H1 (cell line): Measurements from ENCODE around the gene NEK11. TPM values are rescaled to one million over a fixed set of nuclear protein-coding genes. Genes with fewer than 3 reads are reported as not detected.

Experiments
- CTCF ChIA-PET: fragments of 300-600 bp; sonication (Branson Sonifier 250); formaldehyde crosslinking; loops from one replicate; lab custom pipeline; 2021; ENCODE audit not compliant: partially characterized antibody; lab: Charles Lee
- POLR2A ChIA-PET: fragments of 300-600 bp; sonication (Branson Sonifier 250); formaldehyde crosslinking; loops from one replicate; lab custom pipeline; 2021; ENCODE audit warnings: inconsistent platforms; ENCODE audit not compliant: partially characterized antibody; lab: Charles Lee
- DNase-seq, 2 experiments: peaks; one replicate each; pipeline versions ENCODE4 v3.0.0 to v3.0.0-alpha.2; 2010 to 2022; ENCODE audit warnings: low spot score in 2 of 2, low read depth in 1 of 2, mixed read lengths in 1 of 2
- FAIRE-seq: peaks from 2 replicates; lab custom pipeline; 2011; peaks lifted over from hg19 to GRCh38; lab: Jason Lieb, UNC
- H2AFZ ChIP-seq: 2 replicates; pipeline ENCODE4 v1.8.1; 2012; ENCODE audit warnings: low read length, inconsistent platforms
- H2AK5ac ChIP-seq: 2 replicates; pipeline ENCODE4 v1.6.1; 2013; ENCODE audit warnings: low read depth, low read length
- H2BK120ac ChIP-seq: replicated peaks from 2 replicates; pipeline ENCODE3; 2013; ENCODE audit warnings: low read depth, low read length, inconsistent platforms
- H2BK12ac ChIP-seq: 2 replicates; pipeline ENCODE4 v1.6.1; 2013; ENCODE audit warnings: low read depth, low read length
- H2BK15ac ChIP-seq: 2 replicates; pipeline ENCODE4 v1.6.1; 2013; ENCODE audit warnings: low read length
- H2BK20ac ChIP-seq: 2 replicates; pipeline ENCODE4 v1.6.1; 2013; ENCODE audit warnings: low read length
- H2BK5ac ChIP-seq: 2 replicates; pipeline ENCODE4 v1.6.1; 2013; ENCODE audit warnings: low read depth, low read length
- H3K14ac ChIP-seq: 2 replicates; pipeline ENCODE4 v1.6.1; 2013; ENCODE audit warnings: inconsistent platforms; ENCODE audit not compliant: insufficient read length
- H3K18ac ChIP-seq: 2 replicates; pipeline ENCODE4 v1.6.1; 2013; ENCODE audit warnings: low read length; ENCODE audit errors: extremely low read depth
- H3K23ac ChIP-seq: 2 replicates; pipeline ENCODE4 v1.6.1; 2013; ENCODE audit warnings: inconsistent platforms; ENCODE audit not compliant: insufficient read length
- H3K23me2 ChIP-seq: 2 replicates; pipeline ENCODE4 v1.6.1; 2013; ENCODE audit warnings: low read depth, low read length
- H3K27ac ChIP-seq: 2 replicates; pipeline ENCODE4 v1.6.1; 2011; ENCODE audit warnings: low read depth, low read length, inconsistent platforms
- H3K27me3 ChIP-seq, 4 experiments: replicated peaks in 1 of 4; 1 replicate in 1 of 4; 2 replicates in 3 of 4; pipeline versions ENCODE4 v1.6.1 to v1.8.1; 2011 to 2013; ENCODE audit warnings: low read length in 3 of 4, mild to moderate bottlenecking in 3 of 4, inconsistent platforms in 2 of 4, mixed read lengths in 2 of 4, moderate library complexity in 1 of 4; ENCODE audit not compliant: control insufficient read depth in 3 of 4, insufficient read depth in 3 of 4; ENCODE audit errors: extremely low read depth in 1 of 4
- H3K36me3 ChIP-seq, 4 experiments: 2 replicates each; pipeline versions ENCODE4 v1.6.1 to v1.8.1; 2011 to 2013; ENCODE audit warnings: mild to moderate bottlenecking in 4 of 4, low read length in 3 of 4, moderate library complexity in 2 of 4, control low read depth in 1 of 4, inconsistent platforms in 1 of 4; ENCODE audit not compliant: insufficient read depth in 4 of 4, control insufficient read depth in 2 of 4
- H3K4ac ChIP-seq: replicated peaks from 2 replicates; pipeline ENCODE3; 2013; ENCODE audit warnings: low read length, low read depth, mixed read lengths, inconsistent platforms; ENCODE audit not compliant: insufficient read length
- H3K4me1 ChIP-seq, 4 experiments: replicated peaks in 1 of 4; 1 replicate in 1 of 4; 2 replicates in 3 of 4; pipeline versions ENCODE4 v1.6.1 to v1.8.1; 2011 to 2013; ENCODE audit warnings: low read length in 3 of 4, inconsistent platforms in 2 of 4, mixed read lengths in 1 of 4; ENCODE audit not compliant: insufficient read depth in 4 of 4, control insufficient read depth in 3 of 4
- H3K4me2 ChIP-seq, 2 experiments: 2 replicates each; pipeline versions ENCODE4 v1.6.1 to v1.8.1; 2011 to 2013; ENCODE audit warnings: low read depth in 2 of 2, low read length in 2 of 2, control low read depth in 1 of 2, inconsistent platforms in 1 of 2, mild to moderate bottlenecking in 1 of 2; ENCODE audit not compliant: insufficient read depth in 1 of 2
- H3K4me3 ChIP-seq, 4 experiments: fragments of 200-600, 300-600 bp in 1 of 4; sonication (generic), shearing (Covaris generic), sonication (Bioruptor Twin) in 1 of 4; 2 replicates each; pipeline versions ENCODE4 v1.5.1 to v1.8.1; 2011 to 2016; ENCODE audit warnings: low read length in 4 of 4, low read depth in 3 of 4, control low read depth in 2 of 4, inconsistent platforms in 2 of 4, mild to moderate bottlenecking in 2 of 4, mixed read lengths in 1 of 4, moderate library complexity in 1 of 4; ENCODE audit not compliant: insufficient read depth in 2 of 4; ENCODE audit errors: extremely low read depth in 1 of 4
- H3K56ac ChIP-seq: replicated peaks from 2 replicates; pipeline ENCODE3; 2013; ENCODE audit warnings: low read depth, mild to moderate bottlenecking, mixed read lengths, low read length, inconsistent platforms; ENCODE audit not compliant: insufficient read length
- H3K79me1 ChIP-seq: 2 replicates; pipeline ENCODE4 v1.6.1; 2013; ENCODE audit warnings: low read depth, low read length, control low read depth
- H3K79me2 ChIP-seq, 2 experiments: 2 replicates each; pipeline versions ENCODE4 v1.6.1 to v1.8.1; 2012 to 2013; ENCODE audit warnings: low read length in 2 of 2, mild to moderate bottlenecking in 2 of 2, inconsistent platforms in 1 of 2; ENCODE audit not compliant: insufficient read depth in 2 of 2, control insufficient read depth in 1 of 2
- H3K9ac ChIP-seq, 4 experiments: replicated peaks in 1 of 4; 1 replicate in 1 of 4; 2 replicates in 3 of 4; pipeline versions ENCODE4 v1.6.1 to v1.8.1; 2011 to 2013; ENCODE audit warnings: low read depth in 3 of 4, low read length in 3 of 4, control low read depth in 2 of 4, mild to moderate bottlenecking in 2 of 4, moderate library complexity in 2 of 4, inconsistent platforms in 1 of 4; ENCODE audit errors: extremely low read depth in 1 of 4
- H3K9me3 ChIP-seq, 2 experiments: 2 replicates each; pipeline versions ENCODE4 v1.6.1 to v1.8.1; 2012 to 2013; ENCODE audit warnings: mild to moderate bottlenecking in 2 of 2, moderate library complexity in 2 of 2, control low read depth in 1 of 2, inconsistent platforms in 1 of 2, low read depth in 1 of 2, low read length in 1 of 2, mixed read lengths in 1 of 2; ENCODE audit not compliant: insufficient read depth in 2 of 2
- H4K20me1 ChIP-seq, 2 experiments: replicated peaks in 1 of 2; 2 replicates each; pipeline versions ENCODE3 to v1.8.1; 2011 to 2013; ENCODE audit warnings: inconsistent platforms in 2 of 2, low read length in 2 of 2, mild to moderate bottlenecking in 1 of 2; ENCODE audit not compliant: insufficient read depth in 2 of 2, control insufficient read depth in 1 of 2
- H4K5ac ChIP-seq: 2 replicates; pipeline ENCODE4 v1.6.1; 2013; ENCODE audit warnings: low read length, low read depth, mixed read lengths, inconsistent platforms; ENCODE audit not compliant: insufficient read length
- H4K8ac ChIP-seq: 2 replicates; pipeline ENCODE4 v1.8.0; 2013; ENCODE audit warnings: mild to moderate bottlenecking, moderate library complexity, low read length, inconsistent platforms; ENCODE audit not compliant: insufficient read depth; ENCODE audit errors: extremely low read depth
- H4K91ac ChIP-seq: replicated peaks from 2 replicates; pipeline ENCODE3; 2013; ENCODE audit warnings: low read length, mixed read lengths, inconsistent platforms; ENCODE audit not compliant: insufficient read length
- PHF8 ChIP-seq: fragments of 200-600 bp; sonication (generic); conservative IDR thresholded peaks from 2 replicates; pipeline ENCODE4 v1.7.1; 2012; ENCODE audit warnings: low read depth, mild to moderate bottlenecking, inconsistent platforms, low read length, moderate library complexity
- RNF2 ChIP-seq: fragments of 200-900, 300-1000 bp; sonication (generic); IDR thresholded peaks from 2 replicates; pipeline ENCODE4 v1.7.1; 2016; ENCODE audit warnings: borderline replicate concordance, low read depth, mild to moderate bottlenecking, antibody characterized with exemption, low read length; ENCODE audit not compliant: poor library complexity, severe bottlenecking; ENCODE audit errors: missing control alignments
- WGBS, 2 experiments: shearing (Covaris generic) in 1 of 2; methylation state at CpG; one replicate each; pipeline versions ENCODE4 v1.1.6 to v1.1.7; 2013 to 2015; ENCODE audit warnings: low lambda C conversion rate in 2 of 2, mixed read lengths in 2 of 2, inconsistent platforms in 1 of 2, low coverage in 1 of 2, missing lambda C conversion rate in 1 of 2; ENCODE audit not compliant: insufficient replicate concordance in 2 of 2, insufficient coverage in 1 of 2, insufficient read length in 1 of 2; ENCODE audit errors: extremely low coverage in 1 of 2, missing lambda C conversion rate in 1 of 2; 5-methylcytosine and 5-hydroxymethylcytosine counted together
- polyA plus RNA-seq, 7 experiments: library from polyadenylated mRNA; depleted of rRNA in 3 of 7; stranded (reverse) in 5 of 7; unstranded in 2 of 7; fragments of >200 nt in 5 of 7; fragments of 200-250 nt in 2 of 7; gene quantifications; 1 replicate in 5 of 7; 2 replicates in 1 of 7; 4 replicates in 1 of 7; pipeline versions ENCODE4 v1.2.1 to v1.2.3, GENCODE V29; 2011 to 2013; ENCODE audit warnings: missing spikeins in 2 of 7, mixed read lengths in 2 of 7
- total RNA-seq: library from RNA; stranded (reverse); fragmentation: NEBNext Ultra II Directional; extraction: Animal tissue kit (Norgen Biotek cat#: 25700); gene quantifications from 2 replicates; pipeline ENCODE4 v1.2.1, GENCODE V29; 2021
- TF ChIP-seq, protein P1 (sequence below): IDR thresholded peaks from 2 replicates; pipeline ENCODE4 v1.6.1; 2011; ENCODE audit warnings: low read depth, mild to moderate bottlenecking, low read length; ENCODE audit not compliant: insufficient read depth

NEK11 gene
- total and polyA plus RNA-seq, 2 of the 8 experiments (the other 6 are each of a cell fraction or from before 2014, with no cell fraction given), result 0.60 TPM; not detected in 1

- Histone ChIP-seq H3K27me3 (no peaks in the 10 kb centered on the region), H3K4me3 (no peak overlapping the region), H2BK12ac (no peak overlapping the region), H3K4me1 (no peaks in the 10 kb centered on the region), H2AFZ (no peak overlapping the region), H3K9ac (no peak overlapping the region), H4K20me1 (no peaks in the 10 kb centered on the region), H2BK20ac (no peak overlapping the region), H2AK5ac (no peak overlapping the region), H3K56ac (no peak overlapping the region), H3K4ac (no peak overlapping the region), H4K91ac (no peak overlapping the region), H3K14ac (no peak overlapping the region), H2BK15ac (no peak overlapping the region), H3K79me1 (no peaks in the 10 kb centered on the region), H3K27ac (no peak overlapping the region), H3K4me2 (no peak overlapping the region), H3K23me2 (no peaks in the 10 kb centered on the region), H2BK5ac (no peak overlapping the region), H4K5ac (no peak overlapping the region), H3K79me2 (no peaks in the 10 kb centered on the region), H3K36me3 (no peaks in the 10 kb centered on the region)
- DNase-seq, result no peak
- ChIA-PET CTCF (no interaction called here), POLR2A (interaction anchor here (1.1 kb wide), 1 partner anchor 12 kb away, joined by 3 read pairs; the partner anchor contains the start of gene NUDT16)
- WGBS, 2 experiments, result 81% methylated on average over 4 of the region's 4 CpGs; no CpG with 5 or more reads in 1 of the 2 experiments
- TF ChIP-seq PHF8 (no peak), RNF2 (no peak)
- TF ChIP-seq, protein P1, sequence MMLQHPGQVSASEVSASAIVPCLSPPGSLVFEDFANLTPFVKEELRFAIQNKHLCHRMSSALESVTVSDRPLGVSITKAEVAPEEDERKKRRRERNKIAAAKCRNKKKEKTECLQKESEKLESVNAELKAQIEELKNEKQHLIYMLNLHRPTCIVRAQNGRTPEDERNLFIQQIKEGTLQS, result no peak
- TF ChIP-seq, all 59 proteins: peak for 0
- no peak overlapping the region for H4K8ac ChIP-seq
- no peak overlapping the region for H2BK120ac ChIP-seq
- no peak overlapping the region for H3K18ac ChIP-seq
- FAIRE-seq, result no peak
- H3K23ac ChIP-seq, result no peak overlapping the region
- H3K9me3 ChIP-seq, result no peaks in the 10 kb centered on the region
Measured at GRCh38 chr3:131393868-131394267, 367.2 kb downstream of the NEK11 start.
